NAMALWA (cell line): ENCODE data around the gene NASP.

Source experiments
- DNase-seq: peaks from one replicate; pipeline ENCODE4 v3.0.0-alpha.2; 2015; ENCODE audit warnings: low spot score

The NASP gene

GRCh38 chr1:45583666-45584350 lies at the start of gene NASP:
Gene NASP (plus strand): TSS chr1:45584041. CDS start chr1:45584147, 106 bp downstream.
- DNase-seq: peak; percentile 91

DNA sequence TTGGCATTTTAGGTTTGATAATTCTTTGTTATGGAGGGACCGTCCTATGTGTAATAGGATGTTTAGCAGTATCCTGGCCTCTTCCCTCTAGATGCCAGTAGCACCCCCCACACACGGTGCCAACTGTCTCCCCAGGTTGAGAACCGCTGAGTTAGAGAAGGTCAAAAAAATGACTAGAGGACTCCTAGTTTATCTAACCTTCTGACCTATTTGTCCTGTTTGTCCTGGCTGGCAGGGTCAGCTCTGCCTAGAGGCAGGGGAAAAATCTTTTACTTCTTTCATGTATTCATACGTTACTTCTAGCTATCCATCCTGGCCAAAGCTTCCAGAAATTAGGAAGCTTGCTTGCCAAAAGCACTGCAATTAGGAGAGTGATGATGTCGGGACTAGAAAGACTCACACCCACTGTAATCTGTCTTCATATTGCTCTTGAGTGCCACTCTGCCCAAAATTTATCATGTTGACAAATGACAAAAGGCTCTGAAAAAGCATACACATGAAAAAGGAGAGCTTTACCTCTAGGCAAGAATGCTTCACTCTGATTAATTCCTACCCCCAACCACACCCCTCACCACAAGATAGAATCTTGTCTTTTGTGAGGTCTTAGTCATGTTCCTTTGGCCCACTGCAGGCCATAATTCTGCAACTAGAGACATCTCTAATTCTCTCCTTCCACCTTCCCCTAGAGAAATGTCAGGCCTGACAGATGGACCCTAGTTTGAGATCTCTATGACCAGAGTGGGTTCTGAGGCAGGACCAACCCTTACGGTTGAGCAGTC lies 47.7 kb upstream of the NASP start:
- no peak for DNase-seq

- no peak for DNase-seq
These were observed 47.0 kb upstream of the NASP start for GRCh38 chr1:45536886-45537285.

GRCh38 chr1:45541193-45541592 lies 42.6 kb upstream of the NASP start:
- DNase-seq: no peak

- no peak for DNase-seq
These were observed 41.2 kb upstream of the NASP start for GRCh38 chr1:45542591-45542990.

DNA sequence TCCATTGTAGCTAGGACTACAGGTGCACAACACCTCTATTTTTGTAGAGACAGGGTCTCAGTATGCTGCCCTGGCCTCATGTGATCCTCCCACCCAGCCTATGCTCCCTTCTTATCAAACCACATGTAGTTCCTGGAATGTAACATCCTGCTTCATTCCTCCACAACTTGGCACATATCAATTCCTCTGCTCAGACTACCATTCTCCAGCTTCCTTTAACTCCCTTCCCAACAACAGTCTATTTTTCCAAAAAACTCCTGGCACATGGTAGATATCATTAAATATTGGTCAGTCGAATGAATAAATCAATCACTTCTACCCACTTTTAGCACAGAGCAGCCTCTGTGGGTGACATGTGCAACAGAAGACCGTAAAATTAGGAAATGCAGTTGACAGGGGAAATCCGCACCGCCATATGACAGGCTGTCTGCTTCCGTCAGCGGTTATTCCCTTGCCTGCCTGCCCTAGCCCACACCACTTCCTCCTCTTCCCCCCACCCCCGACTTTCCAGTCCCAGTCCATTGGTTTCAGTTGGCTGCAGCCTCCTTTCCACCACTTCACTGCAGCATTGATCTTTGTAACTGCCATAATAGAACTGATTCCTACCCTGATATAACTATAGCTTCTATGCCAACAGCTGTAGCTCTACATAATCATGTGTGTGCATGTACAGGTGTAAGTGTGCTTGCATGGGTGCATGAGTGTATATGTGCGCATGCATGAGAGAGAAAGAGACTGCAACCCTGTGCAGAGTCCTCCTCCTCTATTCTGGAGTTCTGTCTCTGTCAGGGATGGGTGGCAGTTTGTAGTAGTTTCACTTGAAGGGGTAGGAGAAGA lies 40.0 kb upstream of the NASP start:
- DNase-seq: peak; percentile 62

GRCh38 chr1:45544530-45544929 lies 39.3 kb upstream of the NASP start:
- DNase-seq: no peak

- DNase-seq: no peak
These were observed 38.8 kb upstream of the NASP start for GRCh38 chr1:45545019-45545493.

- no peak for DNase-seq
These were observed 38.1 kb upstream of the NASP start for GRCh38 chr1:45545553-45546310.

DNA sequence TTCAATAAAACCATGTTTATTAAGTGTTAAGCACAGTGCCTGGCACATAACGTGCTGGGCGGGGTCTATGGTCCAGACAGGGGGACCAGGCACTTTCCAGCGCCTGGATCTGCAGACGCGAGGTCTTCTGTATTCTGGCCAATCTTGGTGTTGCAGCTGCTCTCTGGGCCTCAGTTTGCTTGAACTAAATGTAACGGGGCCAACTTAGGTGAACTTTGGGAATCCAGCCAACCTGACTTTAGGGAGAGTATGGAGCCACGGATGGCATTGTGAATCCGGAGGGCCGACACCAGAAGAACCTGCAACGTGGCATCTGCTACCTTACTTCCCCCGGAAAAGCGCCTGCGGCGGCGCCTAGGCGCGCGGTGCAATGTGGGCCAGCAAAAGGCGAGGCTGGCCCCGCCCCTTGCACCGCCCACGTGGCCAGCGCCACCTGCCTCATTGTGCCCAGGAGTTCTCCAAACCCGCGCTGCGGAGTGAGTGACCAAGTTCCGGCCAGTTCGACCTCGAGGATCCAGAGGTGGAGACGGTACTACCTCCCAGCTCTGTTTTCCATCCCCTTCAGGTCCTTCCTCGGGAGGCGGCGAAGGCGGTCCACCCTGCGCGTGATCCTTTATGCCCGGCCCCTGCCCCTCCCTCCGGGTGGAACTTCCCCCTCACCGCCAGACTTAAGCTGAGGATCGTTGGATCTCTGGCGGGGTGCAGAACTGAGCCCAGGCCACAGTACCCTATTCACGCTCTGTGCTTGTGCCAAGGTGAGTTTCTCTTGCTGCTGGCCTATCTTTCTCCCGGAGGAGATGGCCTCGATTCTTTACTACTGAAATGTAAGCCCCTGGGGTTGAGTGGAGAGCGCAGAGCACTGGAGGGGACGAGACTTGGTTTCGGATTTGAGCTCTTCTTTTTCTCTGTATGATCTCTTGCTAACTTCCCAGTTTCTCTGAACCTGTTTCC lies 33.2 kb upstream of the NASP start, which contains the start of gene AKR1A1:
Gene AKR1A1 (plus strand): TSS at position 426 of the 951 bp plus-strand sequence. CDS start 10,969 bp downstream, outside the sequence.
- peak; percentile 92 for DNase-seq

- DNase-seq: no peak
These were observed 32.2 kb upstream of the NASP start for GRCh38 chr1:45551684-45552083.

- DNase-seq: peak; percentile 38
These were observed 31.5 kb upstream of the NASP start for GRCh38 chr1:45552331-45552730.

DNA sequence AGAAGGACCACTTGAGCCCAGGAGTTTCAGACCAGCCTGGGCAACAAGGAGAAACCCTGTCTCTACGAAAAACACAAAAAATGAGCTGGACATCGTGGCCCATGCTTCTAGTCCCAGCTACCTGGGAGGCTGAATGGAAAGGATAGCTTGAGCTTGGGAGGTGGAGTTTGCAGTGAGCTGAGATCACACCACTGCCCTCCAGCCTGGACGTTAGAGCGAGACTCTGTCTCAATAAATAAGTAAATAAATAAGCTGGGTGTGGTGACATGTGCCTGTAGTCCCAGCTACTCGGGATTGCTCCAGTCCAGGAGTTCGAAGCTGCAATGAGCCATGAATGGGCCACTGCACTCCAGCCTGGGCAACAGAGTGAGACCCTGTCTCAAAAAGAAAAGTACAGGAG lies 29.6 kb upstream of the NASP start:
- DNase-seq: no peak

DNA sequence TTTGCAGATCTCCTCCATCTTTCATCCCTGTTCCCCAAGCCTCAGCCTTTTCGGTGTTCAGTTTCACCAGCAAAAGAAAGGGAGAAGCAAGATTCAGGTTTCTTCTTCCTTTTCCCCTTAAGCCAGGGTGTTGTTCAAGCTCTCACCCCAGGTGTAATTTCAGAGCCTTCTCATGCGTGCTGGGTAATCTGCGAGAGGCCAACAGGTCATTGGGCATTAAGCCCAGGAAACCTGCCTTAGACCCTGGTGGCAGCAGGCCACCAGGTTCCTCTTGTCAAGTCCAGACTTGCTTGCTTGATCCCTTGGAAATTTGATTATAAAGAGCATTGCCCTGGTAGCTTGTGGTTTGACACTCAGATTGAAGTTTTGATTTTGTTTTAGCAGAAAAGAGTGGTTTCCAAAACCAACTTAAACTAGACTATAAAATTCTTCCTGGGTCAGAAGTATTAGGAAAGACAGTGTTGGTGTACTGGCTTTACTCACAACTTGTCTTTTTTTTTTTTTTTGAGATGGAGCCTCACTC lies 26.4 kb upstream of the NASP start:
- DNase-seq: no peak

DNA sequence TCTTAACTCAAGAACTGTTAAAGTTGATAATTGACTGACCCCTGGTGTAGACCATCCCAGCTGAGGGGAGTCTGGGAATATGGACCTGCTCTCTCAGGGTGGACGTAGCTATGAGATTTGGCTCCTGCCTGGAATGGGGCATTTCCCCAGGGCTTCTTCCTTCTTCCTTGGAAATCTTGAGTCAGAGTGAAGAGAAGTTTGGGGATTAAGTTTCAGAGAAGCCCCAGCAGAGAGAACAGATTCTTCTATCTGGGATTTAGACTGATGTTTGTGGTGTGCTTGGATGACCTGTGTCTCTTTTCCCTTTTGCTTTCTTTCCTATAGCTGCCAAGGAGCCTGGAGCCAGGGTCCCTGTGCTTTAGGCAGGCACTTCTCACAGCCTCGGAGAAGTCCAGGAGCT lies 20.0 kb upstream of the NASP start:
- DNase-seq: no peak

GRCh38 chr1:45566722-45567121 lies 17.1 kb upstream of the NASP start:
- no peak for DNase-seq

GRCh38 chr1:45567911-45568310 lies 15.9 kb upstream of the NASP start:
- no peak for DNase-seq

DNA sequence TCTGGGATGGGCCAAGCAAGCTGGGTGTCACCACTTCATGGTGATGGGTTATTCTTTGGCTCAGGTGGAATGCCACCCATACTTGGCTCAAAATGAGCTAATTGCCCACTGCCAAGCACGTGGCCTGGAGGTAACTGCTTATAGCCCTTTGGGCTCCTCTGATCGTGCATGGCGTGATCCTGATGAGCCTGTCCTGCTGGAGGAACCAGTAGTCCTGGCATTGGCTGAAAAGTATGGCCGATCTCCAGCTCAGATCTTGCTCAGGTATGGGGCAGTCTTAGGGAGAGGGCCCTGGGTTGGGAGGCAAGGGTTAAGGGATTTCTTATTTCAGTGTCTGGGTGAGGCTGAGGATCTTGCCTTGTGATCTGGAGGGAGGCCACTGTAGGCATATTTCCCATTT lies 15.4 kb upstream of the NASP start:
- no peak for DNase-seq

DNA sequence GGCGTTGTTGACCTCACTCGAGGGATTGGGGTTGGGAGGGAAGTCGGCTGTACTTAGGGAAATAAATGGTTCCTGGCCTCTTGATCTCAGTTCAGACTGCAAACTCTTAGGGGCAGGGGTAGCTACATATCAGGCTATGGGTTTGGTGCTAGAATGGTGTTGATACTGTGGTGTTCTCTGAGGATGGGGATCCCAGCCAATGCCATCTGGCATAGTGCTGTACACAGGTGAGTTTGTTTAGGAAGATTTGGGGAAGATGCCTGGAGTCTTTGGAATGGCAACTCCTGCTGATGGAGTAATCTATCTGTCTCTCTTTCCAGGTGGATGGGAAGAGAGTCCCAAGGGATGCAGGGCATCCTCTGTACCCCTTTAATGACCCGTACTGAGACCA lies 14.3 kb upstream of the NASP start:
- no peak for DNase-seq

DNA sequence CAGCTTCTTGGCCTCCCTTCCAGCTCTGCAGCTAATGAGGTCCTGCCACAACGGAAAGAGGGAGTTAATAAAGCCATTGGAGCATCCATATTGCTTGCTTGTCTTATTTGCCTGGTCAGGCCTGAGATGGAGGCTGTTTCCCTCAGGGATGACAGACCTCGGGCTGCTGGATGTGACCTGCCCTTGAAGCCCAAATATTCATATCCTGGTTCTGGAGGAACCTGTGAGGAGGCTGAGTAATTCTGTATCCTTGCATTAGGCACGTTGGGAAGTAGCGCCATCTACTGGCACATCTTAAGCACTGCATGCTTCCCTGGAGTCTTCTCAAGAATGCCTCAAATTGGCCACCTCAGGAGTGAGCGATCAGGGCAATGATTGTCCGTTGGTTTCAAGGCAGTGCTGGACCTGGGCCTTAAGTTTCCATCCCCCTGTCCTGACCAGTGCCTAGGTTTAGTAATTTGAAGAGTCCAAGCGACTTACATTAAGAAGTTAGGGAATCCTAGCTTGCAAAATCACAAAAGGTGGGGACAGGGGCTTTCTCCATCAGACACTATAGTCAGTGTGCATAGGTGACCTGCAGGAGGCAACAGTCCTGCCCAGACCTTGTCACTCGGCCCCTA lies 13.8 kb upstream of the NASP start:
- DNase-seq: peak; percentile 83
